A549 (cell line): ENCODE measurements around the gene BIRC7. TPM values are rescaled to one million over a fixed set of nuclear protein-coding genes. Genes with fewer than 3 reads are reported as not detected.

Experiments
- ATAC-seq, 2 experiments: fragments of 200-7000 bp in 1 of 2; fragments of >200 bp in 1 of 2; cut with Nextera tagmentation in 1 of 2; cut with Tn5 transposase in 1 of 2; 3 replicates each; pipeline versions ENCODE4 v1.8.0 to v1.9.1; 2018 to 2020; ENCODE audit warnings: mild to moderate bottlenecking in 1 of 2, moderate library complexity in 1 of 2
- CTCF ChIA-PET: fragments of 300-600 bp; sonication (Branson Sonifier 250); formaldehyde crosslinking; extraction: SDS; loops from one replicate; lab custom pipeline; 2021; ENCODE audit warnings: antibody characterized with exemption, inconsistent platforms; lab: Yijun Ruan, JAX
- POLR2A ChIA-PET: fragments of 350-600 bp; formaldehyde crosslinking; extraction: SDS; loops from one replicate; lab custom pipeline; 2021; ENCODE audit warnings: antibody characterized with exemption, inconsistent platforms; lab: Yijun Ruan, JAX
- DNase-seq, 2 experiments: peaks; one replicate each; pipeline versions ENCODE4 v3.0.0 to v3.0.0-alpha.2; 2011 to 2016; ENCODE audit warnings: low read depth in 1 of 2, low spot score in 1 of 2
- FAIRE-seq: peaks from 2 replicates; lab custom pipeline; 2011; peaks lifted over from hg19 to GRCh38; lab: Jason Lieb, UNC
- H3K27ac ChIP-seq, 2 experiments: fragments of >200 bp; sonication (Bioruptor Twin); formaldehyde crosslinking; 3 replicates each; pipeline ENCODE4 v1.5.1; 2016 to 2017
- H3K4me1 ChIP-seq: fragments of >200 bp; sonication (Bioruptor Twin); formaldehyde crosslinking; 3 replicates; pipeline ENCODE4 v1.6.1; 2016
- H3K4me2 ChIP-seq: fragments of >200 bp; sonication (Bioruptor Twin); formaldehyde crosslinking; 3 replicates; pipeline ENCODE4 v1.6.1; 2016
- H3K4me3 ChIP-seq: fragments of >200 bp; sonication (Bioruptor Twin); formaldehyde crosslinking; 3 replicates; pipeline ENCODE4 v1.5.1; 2016
- H3K9me3 ChIP-seq: fragments of >200 bp; sonication (Bioruptor Twin); formaldehyde crosslinking; 3 replicates; pipeline ENCODE4 v1.6.1; 2016
- ATOH8 ChIP-seq: fragments of 250-450 bp; sonication (Bioruptor Pico); IDR thresholded peaks from 2 replicates; pipeline ENCODE4 v1.5.0; 2020; ENCODE audit warnings: low read depth, mild to moderate bottlenecking, moderate library complexity
- BHLHE40 ChIP-seq: IDR thresholded peaks from 2 replicates; pipeline ENCODE4 v1.6.1; 2012; ENCODE audit warnings: low read depth, low read length, inconsistent platforms
- CEBPB ChIP-seq, 2 experiments: fragments of >200 bp in 1 of 2; sonication (Bioruptor Twin) in 1 of 2; formaldehyde crosslinking in 1 of 2; IDR thresholded peaks; 2 replicates each; pipeline ENCODE4 v1.6.1; 2012 to 2016
- CTCF ChIP-seq: fragments of >200 bp; sonication (Bioruptor Twin); formaldehyde crosslinking; IDR thresholded peaks from 3 replicates; pipeline ENCODE4 v1.5.1; 2016
- EHF ChIP-seq: fragments of 250-450 bp; sonication (Bioruptor Pico); IDR thresholded peaks from 2 replicates; pipeline ENCODE4 v1.5.0; 2020; ENCODE audit warnings: mild to moderate bottlenecking
- EHMT2 ChIP-seq: fragments of 200-600 bp; sonication (generic); IDR thresholded peaks from 2 replicates; pipeline ENCODE4 v1.6.1; 2016; ENCODE audit warnings: antibody characterized with exemption, low read depth, mild to moderate bottlenecking, moderate library complexity
- EP300 ChIP-seq, 2 experiments: fragments of >200 bp; sonication (Bioruptor Twin); formaldehyde crosslinking; IDR thresholded peaks; 2 replicates in 1 of 2; 3 replicates in 1 of 2; pipeline ENCODE4 v1.6.1; 2016 to 2017
- ESRRA ChIP-seq: fragments of 150-350 bp; IDR thresholded peaks from 2 replicates; pipeline ENCODE4 v1.6.1; 2014; ENCODE audit warnings: mild to moderate bottlenecking, low read length, borderline replicate concordance
- FOSB ChIP-seq: fragments of 250-450 bp; sonication (Bioruptor Pico); IDR thresholded peaks from 2 replicates; pipeline ENCODE4 v1.5.0; 2020; ENCODE audit warnings: mild to moderate bottlenecking, moderate library complexity
- FOXS1 ChIP-seq: fragments of 250-450 bp; sonication (Bioruptor Pico); IDR thresholded peaks from 2 replicates; pipeline ENCODE4 v1.5.0; 2020; ENCODE audit warnings: mild to moderate bottlenecking, moderate library complexity
- HDAC2 ChIP-seq: fragments of 200-600 bp; sonication (generic); IDR thresholded peaks from 2 replicates; pipeline ENCODE4 v1.6.1; 2016
- JUNB ChIP-seq: fragments of >200 bp; sonication (Bioruptor Twin); formaldehyde crosslinking; IDR thresholded peaks from 2 replicates; pipeline ENCODE4 v1.6.1; 2016
- KDM5A ChIP-seq: fragments of 200-600 bp; sonication (generic); IDR thresholded peaks from 2 replicates; pipeline ENCODE4 v1.6.1; 2016; ENCODE audit warnings: antibody characterized with exemption, mild to moderate bottlenecking
- MAX ChIP-seq: IDR thresholded peaks from 2 replicates; pipeline ENCODE4 v1.6.1; 2012
- MYC ChIP-seq: IDR thresholded peaks from 2 replicates; pipeline ENCODE4 v1.6.1; 2012; ENCODE audit warnings: mild to moderate bottlenecking, inconsistent platforms, low read length, improper control_type of control experiment, borderline replicate concordance
- NFE2L2 ChIP-seq: fragments of 150-350 bp; conservative IDR thresholded peaks from 2 replicates; pipeline ENCODE4 v1.6.1; 2014; ENCODE audit warnings: low read length
- NR3C1 ChIP-seq: fragments of >200 bp; sonication (Bioruptor Twin); formaldehyde crosslinking; IDR thresholded peaks from 3 replicates; pipeline ENCODE4 v1.6.1; 2017
- PHF8 ChIP-seq: fragments of 200-600 bp; sonication (generic); IDR thresholded peaks from 2 replicates; pipeline ENCODE4 v1.6.1; 2016; ENCODE audit warnings: low read depth, mild to moderate bottlenecking, antibody characterized with exemption, moderate library complexity, borderline replicate concordance
- POLR2AphosphoS2 ChIP-seq: conservative IDR thresholded peaks from 2 replicates; pipeline ENCODE4 v1.6.1; 2012; ENCODE audit warnings: low read length, improper control_type of control experiment, inconsistent platforms
- RAD21 ChIP-seq, 2 experiments: fragments of >200 bp in 1 of 2; sonication (Bioruptor Twin) in 1 of 2; formaldehyde crosslinking in 1 of 2; IDR thresholded peaks in 1 of 2; conservative IDR thresholded peaks in 1 of 2; 2 replicates in 1 of 2; 3 replicates in 1 of 2; pipeline ENCODE4 v1.6.1; 2012 to 2018; ENCODE audit warnings: inconsistent platforms in 1 of 2
- REST ChIP-seq: fragments of 200-600 bp; sonication (generic); IDR thresholded peaks from 2 replicates; pipeline ENCODE4 v1.6.1; 2016; ENCODE audit warnings: antibody characterized with exemption, mild to moderate bottlenecking, moderate library complexity
- RFX5 ChIP-seq: fragments of 450-650 bp; IDR thresholded peaks from 2 replicates; pipeline ENCODE4 v1.7.1; 2014; ENCODE audit warnings: antibody characterized with exemption, mild to moderate bottlenecking, moderate library complexity
- TP53 ChIP-seq: fragments of 250-450 bp; sonication (Bioruptor Pico); IDR thresholded peaks from 2 replicates; pipeline ENCODE4 v1.5.0; 2021; ENCODE audit warnings: mild to moderate bottlenecking, moderate library complexity
- ZC3H11A ChIP-seq: fragments of 450-650 bp; IDR thresholded peaks from 2 replicates; pipeline ENCODE4 v1.6.1; 2014; ENCODE audit warnings: antibody characterized with exemption, mild to moderate bottlenecking
- ZFP36 ChIP-seq: fragments of 450-650 bp; IDR thresholded peaks from 2 replicates; pipeline ENCODE4 v1.6.1; 2014; ENCODE audit warnings: borderline replicate concordance; ENCODE audit not compliant: partially characterized antibody
- ZNF302 ChIP-seq: fragments of 250-450 bp; sonication (Bioruptor Pico); IDR thresholded peaks from 2 replicates; pipeline ENCODE4 v1.9.0; 2021; ENCODE audit warnings: inconsistent platforms, mild to moderate bottlenecking, moderate library complexity
- WGBS: methylation state at CpG from one replicate; pipeline ENCODE4 v1.1.6; 2017; ENCODE audit errors: missing lambda C conversion rate; 5-methylcytosine and 5-hydroxymethylcytosine counted together
- polyA plus RNA-seq, 4 experiments: library from polyadenylated mRNA; depleted of rRNA in 3 of 4; stranded (reverse); fragments of >200 nt; fragmentation: RNase III in 1 of 4; extraction: RNeasy Plus Mini Kit Qiagen cat#74134 plus additional on column Dnase treatment in 1 of 4; gene quantifications; 2 replicates in 3 of 4; 3 replicates in 1 of 4; pipeline ENCODE4 v1.2.3, GENCODE V29; 2011 to 2017

The BIRC7 gene
- polyA plus RNA-seq, 2 of the 4 experiments (the other 2 are of a cell fraction): 0.63 to 4.9 TPM

GRCh38 chr20:63284981-63285524, 49.3 kb downstream of the BIRC7 start:
- POLR2A ChIA-PET: interaction anchor here (1.7 kb wide), 1 partner anchor 12 kb away, joined by 6 read pairs; the partner anchor contains the start of gene ARFGAP1
- Histone ChIP-seq H3K27ac (no peak overlapping the region), H3K4me2 (no peak overlapping the region), H3K4me1 (no peaks in the 10 kb centered on the region), H3K9me3 (no peaks in the 10 kb centered on the region), H3K4me3 (no peak overlapping the region)
- DNase-seq: no peak
- CTCF ChIA-PET: interaction anchor here (1.0 to 30.4 kb wide), 6 partner anchors 8 to 105 kb away, joined by 3 to 401 read pairs (median 3); no protein-coding TSS in a partner anchor
- ATAC-seq: no peak
- FAIRE-seq: no peak
- 87% methylated on average over 3 of the region's 13 CpGs for WGBS
- TF ChIP-seq MYC (no peak), ZC3H11A (no peak), NR3C1 (no peak), PHF8 (no peak), RFX5 (no peak), JUNB (no peak), HDAC2 (no peak), CTCF (no peak), EHMT2 (no peak), REST (no peak), KDM5A (no peak), MAX (no peak), FOXS1 (CRISPR knock-in tag) (no peak), TP53 (no peak), EP300 (IDR thresholded peaks at IDR 0.05) (no peak), RAD21 (conservative IDR thresholded peaks at IDR 0.05 in 1 of 2, IDR thresholded peaks at IDR 0.05 in 1 of 2) (no peak), BHLHE40 (no peak), POLR2AphosphoS2 (no peak), ZFP36 (no peak), CEBPB (IDR thresholded peaks at IDR 0.05) (no peak)
- TF ChIP-seq, all 56 proteins: peak for 0

GRCh38 chr20:63285636-63286615, 50.2 kb downstream of the BIRC7 start:
- no peak overlapping the region for H3K4me3 ChIP-seq
- peaks cover 7% of the 10 kb centered on the region; the same call in 2 of the 3 replicates for H3K4me1 ChIP-seq
- ChIA-PET POLR2A (interaction anchor here (1.7 kb wide), 1 partner anchor 13 kb away, joined by 6 read pairs; the partner anchor contains the start of gene ARFGAP1), CTCF (interaction anchor here (0.9 to 30.4 kb wide), 8 partner anchors 9 to 106 kb away, joined by 3 to 401 read pairs (median 3); no protein-coding TSS in a partner anchor)
- no peak overlapping the region for H3K4me2 ChIP-seq
- FAIRE-seq: no peak
- no peak for TF ChIP-seq ZC3H11A
- no peak for TF ChIP-seq ESRRA
- TF ChIP-seq FOSB (CRISPR knock-in tag): no peak
- TF ChIP-seq EP300 (IDR thresholded peaks at IDR 0.05): no peak
- no peak for TF ChIP-seq ZFP36
- no peak for TF ChIP-seq ZNF302 (CRISPR knock-in tag)
- no peak for TF ChIP-seq ATOH8
- TF ChIP-seq NFE2L2: no peak
- TF ChIP-seq EHF (CRISPR knock-in tag): no peak
- no peak for TF ChIP-seq CTCF
- 92% methylated on average over 43 of the region's 44 CpGs for WGBS
- H3K27ac ChIP-seq: no peak overlapping the region
- no peaks in the 10 kb centered on the region for H3K9me3 ChIP-seq
- no peak for ATAC-seq
- DNase-seq: no peak
